ENCODE measurements around the gene DUSP12.

DUSP12 gene

GRCh38 chr1:161799792-161800191 is 50.2 kb downstream of the DUSP12 start:
- no peak overlapping the region for H3K4me3 ChIP-seq (ENCODE audit: low read depth, low read length)

GRCh38 chr1:161801955-161802354 is 52.4 kb downstream of the DUSP12 start:
- DNase-seq (ENCODE audit: low read depth) = no peak
- no peak overlapping the region for H3K4me3 ChIP-seq (ENCODE audit: low read depth, low read length)

More at GRCh38 chr1:161799792-161800191, 50.2 kb downstream of the DUSP12 start:
- DNase-seq (ENCODE audit: low read depth) = no peak

- no peak for DNase-seq (ENCODE audit: low read depth)
Observed at GRCh38 chr1:161803181-161803580, 53.6 kb downstream of the DUSP12 start.

GRCh38 chr1:161805399-161806197 is 56.0 kb downstream of the DUSP12 start:
- H3K4me3 ChIP-seq (ENCODE audit: low read depth, low read length) = no peak overlapping the region
- no peak for DNase-seq (ENCODE audit: low read depth)

More at GRCh38 chr1:161803181-161803580, 53.6 kb downstream of the DUSP12 start:
- H3K4me3 ChIP-seq (ENCODE audit: low read depth, low read length) = no peak overlapping the region
